ENCODE data around the gene MT3.
"Not testable (repeated sequence)": the region's sequence is repeated elsewhere in the genome, so short reads cannot be mapped to it uniquely, and the experiment has no call there.

MT3 gene

DNA sequence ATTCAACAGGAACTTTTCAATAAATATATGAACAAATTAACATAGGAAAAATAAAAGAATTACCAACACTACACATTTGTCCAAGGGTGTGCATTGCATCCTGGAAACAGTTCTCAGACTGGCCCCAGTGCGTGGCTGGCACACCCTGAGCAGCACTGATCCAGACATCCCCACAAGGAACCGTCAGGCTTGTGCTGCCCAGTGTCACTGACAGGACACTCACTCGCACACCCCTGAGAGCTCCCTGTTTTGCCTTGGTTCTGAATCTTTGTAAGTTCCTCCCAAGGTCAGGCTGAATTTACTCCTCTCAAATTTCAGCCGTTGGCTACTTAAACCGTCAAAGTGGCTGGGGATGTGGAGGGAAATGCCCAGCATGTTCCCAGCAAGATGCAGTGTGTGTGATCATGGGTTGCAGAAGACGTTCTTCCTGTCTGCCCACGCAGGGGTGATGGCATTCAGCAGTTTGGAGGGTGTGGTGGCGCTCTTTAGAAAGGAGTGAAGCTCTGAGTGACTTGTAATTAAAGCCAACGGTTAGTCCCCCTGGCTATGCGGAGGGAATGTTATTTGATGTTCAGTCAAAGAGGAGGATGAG lies 20.8 kb downstream of the MT3 start:
- DNase-seq (ENCODE audit: low spot score), result peak; percentile 89

DNA sequence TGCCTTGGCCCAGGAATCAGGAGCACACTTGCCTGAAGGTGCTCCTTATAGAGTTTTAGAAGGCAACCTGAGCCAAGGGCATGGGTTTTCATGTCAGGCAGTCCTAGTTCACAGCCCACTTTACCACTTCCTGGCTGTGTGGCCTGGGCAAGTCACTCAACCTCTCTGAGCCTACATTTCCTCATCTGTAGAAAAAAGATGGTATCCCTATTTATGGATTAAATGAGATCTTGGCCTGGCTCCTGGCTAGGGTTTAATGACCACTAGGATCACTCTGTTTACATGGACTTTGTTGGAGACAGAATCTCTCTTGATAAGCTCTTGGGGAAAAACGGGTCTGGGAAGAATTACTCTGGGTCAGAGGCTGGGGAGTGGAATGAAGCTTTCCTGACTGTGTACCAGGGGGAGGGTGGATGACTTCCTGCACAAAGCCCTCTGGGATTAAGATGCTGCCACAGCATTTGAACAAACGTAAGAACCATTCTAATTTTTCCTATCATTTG lies 21.3 kb downstream of the MT3 start:
- DNase-seq (ENCODE audit: low spot score), result no peak

DNA sequence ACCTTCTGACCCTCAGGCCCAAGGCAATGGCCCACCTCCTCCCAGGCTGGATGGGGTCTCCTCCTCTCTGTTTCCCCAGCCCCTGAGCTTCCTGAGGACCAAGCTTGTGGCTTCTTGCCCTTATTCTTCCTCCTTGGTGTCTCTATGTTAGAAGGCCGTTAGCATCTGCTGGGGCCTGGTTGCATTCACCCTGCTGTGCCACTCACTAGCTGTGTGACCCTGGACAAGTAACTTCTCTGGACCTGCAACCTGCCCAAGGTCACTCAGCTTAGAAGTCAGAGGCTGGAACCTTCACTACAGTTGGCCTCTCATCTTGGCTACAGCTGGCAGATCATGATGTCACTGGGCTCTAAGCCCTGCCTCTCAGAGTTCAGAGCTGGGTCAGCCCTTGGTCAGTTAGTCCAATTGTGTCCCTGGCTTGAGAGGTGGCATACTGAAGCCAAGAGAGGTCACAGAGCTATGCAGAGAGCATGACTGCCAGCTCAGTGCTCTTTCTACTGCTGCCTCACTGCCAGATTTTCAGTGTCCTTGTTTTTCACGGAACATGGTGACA lies 22.0 kb downstream of the MT3 start:
- DNase-seq (ENCODE audit: low spot score), result peak; percentile 81

DNA sequence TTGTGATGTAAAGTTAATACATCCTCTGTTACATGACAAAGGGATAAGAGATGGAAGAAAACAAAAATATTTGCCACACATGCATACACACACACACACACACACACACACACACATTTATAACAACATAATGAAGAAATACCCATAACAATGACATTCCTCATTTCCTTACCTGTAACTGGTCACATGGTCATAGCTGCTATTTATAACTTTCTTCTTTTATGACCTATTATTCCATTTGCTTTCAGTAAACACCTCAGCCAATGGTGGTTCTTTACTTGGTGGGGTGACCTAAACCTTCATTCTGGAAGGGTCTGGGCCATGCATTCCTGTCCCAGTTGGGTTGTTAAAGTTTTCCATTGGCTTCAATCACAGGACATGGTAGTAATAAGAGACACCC lies 24.4 kb downstream of the MT3 start:
- peak; percentile 63 for DNase-seq (ENCODE audit: low spot score)

DNA sequence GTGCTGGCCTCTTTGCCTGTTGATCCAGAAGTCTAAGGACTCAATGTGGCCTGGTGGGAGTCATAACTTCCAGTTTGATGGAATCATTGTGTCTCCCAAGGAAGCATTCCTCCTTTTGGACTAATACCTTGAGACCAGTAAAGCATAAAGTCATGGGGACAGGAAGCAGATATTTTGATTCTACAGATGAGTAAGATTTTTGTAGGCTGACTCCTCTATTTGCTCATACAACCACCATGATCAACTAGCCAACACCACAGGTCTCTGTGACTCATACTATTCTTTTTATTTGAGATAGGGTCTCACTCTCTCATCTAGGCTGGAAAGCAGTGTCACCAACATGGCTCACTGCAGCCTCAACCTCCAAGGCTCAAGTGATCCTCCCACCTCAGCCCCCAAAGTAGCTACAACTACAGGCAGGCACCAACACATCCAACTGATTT lies 25.2 kb downstream of the MT3 start:
- peak; percentile 98 for DNase-seq (ENCODE audit: low spot score)

GRCh38 chr16:56615353-56615752 lies 26.0 kb downstream of the MT3 start:
- DNase-seq (ENCODE audit: low spot score), result peak; percentile 65

GRCh38 chr16:56616608-56617211 lies 27.4 kb downstream of the MT3 start:
- DNase-seq (ENCODE audit: low spot score), result no peak

- peak; percentile 84 for DNase-seq (ENCODE audit: low spot score)
Measured at GRCh38 chr16:56617212-56618085, 28.1 kb downstream of the MT3 start.

DNA sequence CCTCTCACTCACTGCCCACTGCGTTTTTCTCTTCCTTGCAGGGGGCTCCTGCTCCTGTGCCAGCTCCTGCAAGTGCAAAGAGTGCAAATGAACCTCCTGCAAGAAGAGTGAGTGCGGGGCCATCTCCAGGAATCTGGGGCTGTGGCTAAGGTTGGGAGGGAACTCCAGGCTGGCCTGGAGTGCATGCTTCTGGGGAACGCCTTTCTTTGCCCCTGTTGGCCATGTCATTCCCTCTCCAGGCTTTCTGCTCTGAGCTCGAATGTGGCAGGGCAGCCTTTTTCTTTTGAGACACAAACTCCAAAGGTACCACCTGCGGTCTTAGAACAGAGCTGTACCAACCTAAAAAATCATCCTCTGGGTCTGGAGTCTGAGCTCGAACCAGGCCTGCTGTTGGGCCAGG lies 28.8 kb downstream of the MT3 start:
- no peak for DNase-seq (ENCODE audit: low spot score)

DNA sequence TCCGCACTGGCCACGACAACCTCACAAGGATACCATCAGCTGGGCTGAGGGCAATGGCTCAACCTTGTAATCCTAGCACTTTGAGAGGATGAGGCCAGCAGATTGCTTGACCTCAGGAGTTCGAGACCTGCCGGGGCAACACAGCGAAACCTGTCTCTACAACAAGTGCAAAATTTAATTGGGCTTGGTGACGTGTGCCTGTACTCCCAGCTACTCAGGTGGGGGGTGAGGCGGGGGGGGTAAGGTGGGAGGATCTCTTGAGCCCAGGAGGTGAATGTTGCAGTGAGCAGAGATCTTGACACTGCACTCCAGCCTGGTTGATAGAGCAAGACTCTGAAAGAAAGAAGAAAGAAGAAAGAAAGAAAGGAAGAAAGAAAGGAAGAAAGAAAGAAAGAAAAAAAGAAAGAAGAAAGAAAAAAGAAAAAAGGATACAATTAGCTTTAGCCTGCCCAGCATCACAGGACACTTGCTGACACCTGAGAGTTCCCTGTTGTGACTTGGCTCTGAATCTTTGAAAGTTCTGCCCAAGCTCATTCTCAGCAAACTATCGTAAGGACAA lies 31.1 kb downstream of the MT3 start:
- no peak for DNase-seq (ENCODE audit: low spot score)

- DNase-seq (ENCODE audit: low spot score), result not testable (repeated sequence)
Measured at GRCh38 chr16:56621665-56622445, 32.5 kb downstream of the MT3 start.

GRCh38 chr16:56623184-56623583 lies 33.9 kb downstream of the MT3 start:
- DNase-seq (ENCODE audit: low spot score), result not testable (repeated sequence)

GRCh38 chr16:56623637-56624036 lies 34.3 kb downstream of the MT3 start:
- DNase-seq (ENCODE audit: low spot score), result no peak

DNA sequence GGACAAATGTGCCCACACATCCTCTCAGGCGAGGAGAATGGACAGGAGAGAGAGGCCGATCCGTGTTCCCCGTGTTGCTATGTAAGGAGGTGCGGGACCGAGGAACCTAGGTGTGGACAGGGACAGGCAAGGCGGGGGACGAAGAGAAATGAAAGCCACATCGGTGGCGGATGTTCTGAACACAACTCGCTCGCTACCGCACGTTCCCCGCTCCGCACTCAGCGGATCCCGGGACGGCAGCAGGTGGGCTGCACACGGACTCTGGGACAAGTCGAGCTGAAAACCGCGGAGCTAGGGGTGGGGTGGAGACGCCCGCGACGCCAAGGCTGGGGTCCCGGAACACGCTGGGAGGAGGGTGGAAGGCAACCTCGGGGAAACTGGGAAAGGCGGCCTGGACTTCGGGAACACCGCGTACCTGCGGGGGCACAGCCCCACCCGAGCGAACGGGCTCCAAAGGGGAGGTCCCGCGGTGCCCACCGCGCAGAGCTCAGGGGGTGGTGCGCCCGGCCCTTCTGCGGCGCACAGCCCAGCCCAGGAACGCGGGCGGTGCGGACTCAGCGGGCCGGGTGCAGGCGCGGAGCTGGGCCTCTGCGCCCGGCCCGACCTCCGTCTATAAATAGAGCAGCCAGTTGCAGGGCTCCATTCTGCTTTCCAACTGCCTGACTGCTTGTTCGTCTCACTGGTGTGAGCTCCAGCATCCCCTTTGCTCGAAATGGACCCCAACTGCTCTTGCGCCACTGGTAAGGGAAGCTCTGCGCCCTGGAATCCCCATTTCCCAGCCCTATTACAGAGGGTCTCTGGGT lies 36.0 kb downstream of the MT3 start, which contains the start of gene MT1E:
MT1E (plus strand) TSS at position 642 of the 803 bp plus-strand sequence; CDS start at position 713, 71 bp downstream.
- DNase-seq (ENCODE audit: low spot score), result peak; percentile 85

GRCh38 chr16:56625943-56626654 lies 36.8 kb downstream of the MT3 start:
- DNase-seq (ENCODE audit: low spot score), result peak; percentile 64

DNA sequence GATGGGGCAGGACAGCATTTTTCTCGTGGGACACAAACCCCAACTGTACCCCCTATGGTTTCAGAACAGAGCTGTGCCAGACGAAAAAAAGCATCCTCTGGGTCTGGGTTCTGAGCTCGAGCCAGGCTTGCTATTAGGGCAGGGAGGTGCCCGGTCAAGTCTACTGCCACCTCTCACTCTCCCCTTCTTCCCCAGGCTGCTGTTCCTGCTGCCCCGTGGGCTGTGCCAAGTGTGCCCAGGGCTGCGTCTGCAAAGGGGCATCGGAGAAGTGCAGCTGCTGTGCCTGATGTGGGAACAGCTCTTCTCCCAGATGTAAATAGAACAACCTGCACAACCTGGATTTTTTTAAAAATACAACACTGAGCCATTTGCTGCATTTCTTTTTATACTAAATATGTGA lies 37.4 kb downstream of the MT3 start:
- DNase-seq (ENCODE audit: low spot score), result peak; percentile 11

- peak; percentile 47 for DNase-seq (ENCODE audit: low spot score)
Measured at GRCh38 chr16:56628486-56629350, 39.4 kb downstream of the MT3 start.

GRCh38 chr16:56629531-56629930 lies 40.2 kb downstream of the MT3 start:
- no peak for DNase-seq (ENCODE audit: low spot score)

- no peak for DNase-seq (ENCODE audit: low spot score)
Measured at GRCh38 chr16:56630134-56630533, 40.8 kb downstream of the MT3 start.

Data from kidney tubule cell (primary cell).